ENCODE data around the gene TTC31.

The TTC31 gene

DNA sequence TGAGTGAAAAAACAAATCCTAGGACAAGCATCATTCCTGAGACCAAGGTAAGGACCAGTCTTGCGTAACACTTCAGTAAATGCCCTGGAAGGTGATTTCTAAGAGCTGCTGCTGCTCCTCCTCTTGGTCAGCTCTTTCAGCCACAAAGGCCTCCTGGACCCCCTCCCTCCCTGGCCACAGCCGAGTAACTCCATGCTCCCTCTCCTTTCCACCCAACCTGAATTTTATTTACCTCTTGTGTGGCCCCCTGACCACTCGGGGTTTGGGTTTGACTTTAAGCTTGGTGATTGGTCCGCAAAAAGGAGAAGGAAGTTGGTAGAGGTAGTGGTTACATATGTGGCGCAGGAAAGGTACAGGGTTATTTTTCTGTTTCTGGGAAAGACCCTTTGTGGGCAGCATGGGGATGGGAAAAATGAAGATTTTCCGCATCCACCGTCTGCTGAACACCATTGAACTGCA is 56.0 kb downstream of the TTC31 start:
- Histone ChIP-seq H3K36me3 (ENCODE audit: insufficient read depth, low read length) (no peaks in the 10 kb centered on the region), H3K4me3 (ENCODE audit: low read depth in 1 of 2, low read length in 2 of 2) (no peak overlapping the region), H3K79me2 (ENCODE audit: insufficient read depth, low read length) (no peaks in the 10 kb centered on the region), H3K4me2 (ENCODE audit: insufficient read depth, low read length) (no peak overlapping the region), H3K4me1 (ENCODE audit: insufficient read depth, low read length) (no peaks in the 10 kb centered on the region), H4K20me1 (ENCODE audit: insufficient read depth, low read length) (no peaks in the 10 kb centered on the region), H2AFZ (ENCODE audit: low read depth, low read length) (no peak overlapping the region), H3K9me3 (ENCODE audit: insufficient read depth, low read length, severe bottlenecking) (no peaks in the 10 kb centered on the region), H3K27me3 (ENCODE audit: insufficient read depth, low read length, poor library complexity) (peaks cover 5% of the 10 kb centered on the region), H3K27ac (ENCODE audit: low read length) (no peak overlapping the region), H3K9ac (ENCODE audit: low read depth, low read length) (no peak overlapping the region)
- DNase-seq (no peak), ATAC-seq (ENCODE audit: insufficient read depth, low read depth) (no peak)
- TF ChIP-seq, protein P1, sequence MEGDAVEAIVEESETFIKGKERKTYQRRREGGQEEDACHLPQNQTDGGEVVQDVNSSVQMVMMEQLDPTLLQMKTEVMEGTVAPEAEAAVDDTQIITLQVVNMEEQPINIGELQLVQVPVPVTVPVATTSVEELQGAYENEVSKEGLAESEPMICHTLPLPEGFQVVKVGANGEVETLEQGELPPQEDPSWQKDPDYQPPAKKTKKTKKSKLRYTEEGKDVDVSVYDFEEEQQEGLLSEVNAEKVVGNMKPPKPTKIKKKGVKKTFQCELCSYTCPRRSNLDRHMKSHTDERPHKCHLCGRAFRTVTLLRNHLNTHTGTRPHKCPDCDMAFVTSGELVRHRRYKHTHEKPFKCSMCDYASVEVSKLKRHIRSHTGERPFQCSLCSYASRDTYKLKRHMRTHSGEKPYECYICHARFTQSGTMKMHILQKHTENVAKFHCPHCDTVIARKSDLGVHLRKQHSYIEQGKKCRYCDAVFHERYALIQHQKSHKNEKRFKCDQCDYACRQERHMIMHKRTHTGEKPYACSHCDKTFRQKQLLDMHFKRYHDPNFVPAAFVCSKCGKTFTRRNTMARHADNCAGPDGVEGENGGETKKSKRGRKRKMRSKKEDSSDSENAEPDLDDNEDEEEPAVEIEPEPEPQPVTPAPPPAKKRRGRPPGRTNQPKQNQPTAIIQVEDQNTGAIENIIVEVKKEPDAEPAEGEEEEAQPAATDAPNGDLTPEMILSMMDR (IDR thresholded peaks at IDR 0.05; ENCODE audit: borderline replicate concordance, extremely low read depth, low read length, poor library complexity, severe bottlenecking) = no peak
- no peak for TF ChIP-seq EZH2 (IDR thresholded peaks at IDR 0.05; ENCODE audit: borderline replicate concordance, low read depth, low read length, severe bottlenecking)

DNA sequence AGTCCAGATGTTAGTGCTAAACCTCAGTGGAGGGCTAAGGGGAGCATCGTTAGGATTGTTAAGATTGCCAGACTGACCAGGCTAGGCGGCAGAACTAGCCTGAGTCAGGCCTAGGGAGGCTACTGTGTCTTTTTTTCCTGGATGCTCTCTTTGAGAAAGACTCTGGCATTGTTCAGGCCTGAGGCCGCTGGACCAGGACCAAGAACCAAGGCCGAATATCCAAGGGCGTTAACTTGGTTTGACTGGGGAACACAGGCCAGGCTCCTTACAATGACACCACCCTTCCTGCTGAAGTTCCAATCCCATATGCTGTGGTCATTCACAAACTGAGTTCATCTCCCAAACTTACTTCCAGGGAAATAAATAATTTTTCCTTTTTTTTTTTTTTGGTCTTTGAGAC is 57.4 kb downstream of the TTC31 start:
- Histone ChIP-seq H2AFZ (ENCODE audit: low read depth, low read length) (no peak overlapping the region), H3K4me3 (ENCODE audit: low read depth in 1 of 2, low read length in 2 of 2) (no peak overlapping the region), H3K9ac (ENCODE audit: low read depth, low read length) (no peak overlapping the region), H3K79me2 (ENCODE audit: insufficient read depth, low read length) (no peaks in the 10 kb centered on the region), H3K36me3 (ENCODE audit: insufficient read depth, low read length) (no peaks in the 10 kb centered on the region), H3K27ac (ENCODE audit: low read length) (no peak overlapping the region), H4K20me1 (ENCODE audit: insufficient read depth, low read length) (no peaks in the 10 kb centered on the region), H3K4me1 (ENCODE audit: insufficient read depth, low read length) (no peaks in the 10 kb centered on the region), H3K4me2 (ENCODE audit: insufficient read depth, low read length) (no peak overlapping the region), H3K9me3 (ENCODE audit: insufficient read depth, low read length, severe bottlenecking) (no peaks in the 10 kb centered on the region), H3K27me3 (ENCODE audit: insufficient read depth, low read length, poor library complexity) (peaks cover 5% of the 10 kb centered on the region)
- no peak for TF ChIP-seq EZH2 (IDR thresholded peaks at IDR 0.05; ENCODE audit: borderline replicate concordance, low read depth, low read length, severe bottlenecking)
- TF ChIP-seq, protein P1 (IDR thresholded peaks at IDR 0.05; ENCODE audit: borderline replicate concordance, extremely low read depth, low read length, poor library complexity, severe bottlenecking) = no peak
- no peak for ATAC-seq (ENCODE audit: insufficient read depth, low read depth)
- DNase-seq = no peak

DNA sequence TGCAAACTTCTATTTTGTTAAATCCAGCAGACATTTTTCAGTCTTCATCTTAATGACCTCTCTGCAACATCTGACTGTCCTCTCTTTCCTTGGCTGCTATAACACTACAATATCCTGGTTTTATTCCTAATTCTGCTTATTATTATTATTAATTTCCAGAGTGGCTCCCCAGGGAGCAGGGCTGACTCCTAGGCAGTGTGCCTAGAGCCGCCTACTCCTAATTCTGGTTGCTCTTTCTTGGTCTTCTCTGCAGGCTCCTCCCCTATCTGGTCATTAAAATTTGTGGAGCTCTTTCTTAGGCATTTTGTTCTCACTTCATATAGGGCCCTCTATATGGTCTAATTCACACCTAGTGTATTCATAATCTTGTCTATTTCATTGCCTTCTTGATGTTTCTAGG is 60.1 kb downstream of the TTC31 start:
- no peak for DNase-seq
- no peak overlapping the region for H2AFZ ChIP-seq (ENCODE audit: low read depth, low read length)
- H3K9ac ChIP-seq (ENCODE audit: low read depth, low read length) = no peak overlapping the region
- no peak overlapping the region for H3K4me3 ChIP-seq (ENCODE audit: low read depth in 1 of 2, low read length in 2 of 2)
- ATAC-seq (ENCODE audit: insufficient read depth, low read depth) = no peak
- no peak overlapping the region for H3K27ac ChIP-seq (ENCODE audit: low read length)
- peaks cover 4% of the 10 kb centered on the region for H3K27me3 ChIP-seq (ENCODE audit: insufficient read depth, low read length, poor library complexity)
- no peaks in the 10 kb centered on the region for H3K4me1 ChIP-seq (ENCODE audit: insufficient read depth, low read length)
- no peaks in the 10 kb centered on the region for H3K9me3 ChIP-seq (ENCODE audit: insufficient read depth, low read length, severe bottlenecking)
- no peak overlapping the region for H3K4me2 ChIP-seq (ENCODE audit: insufficient read depth, low read length)
- TF ChIP-seq EZH2 (IDR thresholded peaks at IDR 0.05; ENCODE audit: borderline replicate concordance, low read depth, low read length, severe bottlenecking) = no peak
- TF ChIP-seq, protein P1 (IDR thresholded peaks at IDR 0.05; ENCODE audit: borderline replicate concordance, extremely low read depth, low read length, poor library complexity, severe bottlenecking) = no peak
- no peaks in the 10 kb centered on the region for H3K36me3 ChIP-seq (ENCODE audit: insufficient read depth, low read length)
- H4K20me1 ChIP-seq (ENCODE audit: insufficient read depth, low read length) = no peaks in the 10 kb centered on the region
- H3K79me2 ChIP-seq (ENCODE audit: insufficient read depth, low read length) = no peaks in the 10 kb centered on the region
